GM10248 (cell line): Measurements from ENCODE around the gene TK2.

Experiments used
- CTCF ChIA-PET: fragments of 300-600 bp; sonication (Branson Sonifier 250); formaldehyde crosslinking; extraction: SDS; loops from one replicate; lab custom pipeline; 2021; ENCODE audit warnings: antibody characterized with exemption; lab: Yijun Ruan, JAX
- POLR2A ChIA-PET: fragments of 350-650 bp; sonication (Branson Sonifier 250); formaldehyde crosslinking; extraction: SDS; loops from one replicate; lab custom pipeline; 2020; ENCODE audit warnings: antibody characterized with exemption; lab: Yijun Ruan, JAX
- DNase-seq: peaks from one replicate; pipeline ENCODE4 v3.0.0; 2012; ENCODE audit errors: extremely low spot score
- CTCF ChIP-seq: IDR thresholded peaks from 2 replicates; pipeline ENCODE4 v1.5.1; 2012; ENCODE audit warnings: mild to moderate bottlenecking, low read depth; ENCODE audit errors: extremely low read depth, missing control alignments, control extremely low read depth

Gene TK2

GRCh38 chr16:66479661-66480264 lies 70.2 kb downstream of the TK2 start:
- TF ChIP-seq CTCF = no peak
- DNase-seq = no peak
- ChIA-PET POLR2A (no interaction called here), CTCF (interaction anchor here (0.6 to 5.3 kb wide), 14 partner anchors 8 to 129 kb away, joined by 3 to 42 read pairs (median 3); partner anchors contain the start of gene CKLF)

GRCh38 chr16:66478733-66479511 lies 71.0 kb downstream of the TK2 start:
- peak; percentile 79 for TF ChIP-seq CTCF
- ChIA-PET CTCF (interaction anchor here (0.6 to 5.3 kb wide), 15 partner anchors 9 to 128 kb away, joined by 3 to 42 read pairs (median 3); partner anchors contain the start of gene CKLF), POLR2A (no interaction called here)
- peak; percentile 85 for DNase-seq

- CTCF ChIA-PET = interaction anchor here (0.9 to 5.3 kb wide), 19 partner anchors 8 to 174 kb away, joined by 3 to 42 read pairs (median 3); partner anchors contain the start of gene CKLF
- POLR2A ChIA-PET = interaction anchor here (0.8 kb wide), 1 partner anchor 8 kb away, joined by 3 read pairs; no protein-coding TSS in a partner anchor
- no peak for DNase-seq
- no peak for TF ChIP-seq CTCF
Measured at GRCh38 chr16:66477028-66477515, 72.8 kb downstream of the TK2 start.

- ChIA-PET CTCF (interaction anchor here (0.9 to 5.3 kb wide), 21 partner anchors 8 to 175 kb away, joined by 3 to 42 read pairs (median 3); partner anchors contain the start of gene CKLF), POLR2A (interaction anchor here (0.6 to 0.8 kb wide), 2 partner anchors 9 to 450 kb away, joined by 3 read pairs; no protein-coding TSS in a partner anchor)
- no peak for TF ChIP-seq CTCF
- peak; percentile 55 for DNase-seq
Measured at GRCh38 chr16:66476328-66477027, 73.4 kb downstream of the TK2 start.

GRCh38 chr16:66475232-66475631 lies 74.7 kb downstream of the TK2 start:
- POLR2A ChIA-PET = no interaction called here
- TF ChIP-seq CTCF = no peak
- DNase-seq = no peak
- CTCF ChIA-PET = interaction anchor here (0.8 to 5.3 kb wide), 12 partner anchors 8 to 253 kb away, joined by 3 to 42 read pairs (median 4); no protein-coding TSS in a partner anchor
